DMS79 treated with DMSO at 0.1 percent for 48 hours (cell line): ENCODE data around the gene TENM4.

ENCODE experiments used
- DNase-seq: peaks from one replicate; lab custom pipeline; 2025; lab: John Stamatoyannopoulos, UW

Gene TENM4

GRCh38 chr11:79342686-79343085 lies 98.1 kb downstream of the TENM4 start:
- DNase-seq, result no peak

- no peak for DNase-seq
Measured at GRCh38 chr11:79342236-79342635, 98.6 kb downstream of the TENM4 start.

GRCh38 chr11:79340535-79340934 lies 100.3 kb downstream of the TENM4 start:
- DNase-seq, result no peak

GRCh38 chr11:79336797-79337517 lies 103.9 kb downstream of the TENM4 start:
- DNase-seq, result no peak

- DNase-seq, result no peak
Measured at GRCh38 chr11:79335681-79336080, 105.1 kb downstream of the TENM4 start.

- DNase-seq, result no peak
Measured at GRCh38 chr11:79333355-79333754, 107.5 kb downstream of the TENM4 start.

GRCh38 chr11:79332017-79332416 lies 108.8 kb downstream of the TENM4 start:
- DNase-seq, result no peak

- no peak for DNase-seq
Measured at GRCh38 chr11:79331203-79331901, 109.5 kb downstream of the TENM4 start.

- no peak for DNase-seq
Measured at GRCh38 chr11:79330651-79331050, 110.2 kb downstream of the TENM4 start.

GRCh38 chr11:79329561-79329960 lies 111.3 kb downstream of the TENM4 start:
- no peak for DNase-seq

GRCh38 chr11:79328402-79328801 lies 112.4 kb downstream of the TENM4 start:
- DNase-seq, result no peak

- no peak for DNase-seq
Measured at GRCh38 chr11:79325851-79326250, 115.0 kb downstream of the TENM4 start.

GRCh38 chr11:79321263-79321662 lies 119.6 kb downstream of the TENM4 start:
- no peak for DNase-seq

- DNase-seq, result no peak
Measured at GRCh38 chr11:79314906-79315689, 125.7 kb downstream of the TENM4 start.

- no peak for DNase-seq
Measured at GRCh38 chr11:79313530-79313913, 127.3 kb downstream of the TENM4 start.

GRCh38 chr11:79312617-79313529 lies 128.0 kb downstream of the TENM4 start:
- DNase-seq, result peak; percentile 58

- no peak for DNase-seq
Measured at GRCh38 chr11:79311461-79311860, 129.4 kb downstream of the TENM4 start.

GRCh38 chr11:79309407-79309806 lies 131.4 kb downstream of the TENM4 start:
- DNase-seq, result no peak

GRCh38 chr11:79308429-79308828 lies 132.4 kb downstream of the TENM4 start:
- no peak for DNase-seq

GRCh38 chr11:79304599-79305212 lies 136.1 kb downstream of the TENM4 start:
- DNase-seq, result no peak

- DNase-seq, result no peak
Measured at GRCh38 chr11:79296141-79296540, 144.7 kb downstream of the TENM4 start.
